HG03159 (cell line): ENCODE measurements around the gene ZNF865.
A peak's percentile ranks its signal among the peaks of the same experiment; 100 is the strongest.
"Not testable (repeated sequence)": the region's sequence is repeated elsewhere in the genome, so short reads cannot be mapped to it uniquely, and the experiment has no call there.

Experiments
- ATAC-seq: cut with Tn5 transposase; IDR thresholded peaks from one replicate; pipeline ENCODE4 v1.9.1; 2021; ENCODE audit warnings: mild to moderate bottlenecking, moderate library complexity; ENCODE audit not compliant: unreplicated experiment

The ZNF865 gene

DNA sequence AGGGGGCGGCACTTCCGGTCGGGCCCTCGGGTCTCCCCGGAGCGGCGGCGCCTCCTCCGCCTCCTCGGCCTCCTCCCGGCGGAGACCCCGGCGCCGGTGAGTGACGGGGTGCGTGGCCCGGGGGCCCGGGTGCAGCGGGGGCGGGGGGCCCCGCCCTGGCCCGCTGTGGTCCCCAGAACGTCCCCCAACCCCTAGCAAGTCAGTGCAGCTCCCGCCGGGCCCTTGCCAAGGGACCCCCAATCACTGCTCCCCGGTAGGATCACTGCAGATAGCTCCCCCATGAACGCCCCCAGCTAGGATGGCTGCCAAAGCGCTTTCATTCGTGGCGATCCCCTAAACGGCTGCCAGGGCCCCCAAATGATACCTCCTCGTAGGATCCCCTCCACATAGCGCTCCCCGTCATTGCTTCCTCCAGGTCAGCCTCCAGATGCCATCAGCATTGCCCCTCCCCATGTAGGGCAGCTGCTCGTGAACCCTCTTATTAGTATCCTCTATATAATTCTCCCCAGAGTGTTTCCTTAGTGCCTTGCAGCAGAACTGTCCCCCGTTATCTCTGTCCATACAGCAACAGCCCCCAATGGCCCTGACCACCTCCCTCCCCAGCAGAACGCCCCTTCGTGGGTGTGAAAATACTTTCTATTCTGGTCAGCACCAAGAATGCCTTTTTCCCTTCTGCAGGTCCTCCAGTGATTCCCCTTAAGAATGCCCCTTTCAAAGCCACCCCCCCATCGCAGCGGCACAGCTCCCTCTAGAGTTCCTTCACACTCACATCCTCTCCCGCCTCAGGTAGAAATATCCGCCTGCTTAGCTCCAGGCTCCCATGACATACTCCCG lies at the start of gene ZNF865:
TSS of gene ZNF865 (plus strand) at position 11 of the 834 bp plus-strand sequence. CDS start 7,972 bp downstream, outside the sequence.
- peak; percentile 34 for ATAC-seq

DNA sequence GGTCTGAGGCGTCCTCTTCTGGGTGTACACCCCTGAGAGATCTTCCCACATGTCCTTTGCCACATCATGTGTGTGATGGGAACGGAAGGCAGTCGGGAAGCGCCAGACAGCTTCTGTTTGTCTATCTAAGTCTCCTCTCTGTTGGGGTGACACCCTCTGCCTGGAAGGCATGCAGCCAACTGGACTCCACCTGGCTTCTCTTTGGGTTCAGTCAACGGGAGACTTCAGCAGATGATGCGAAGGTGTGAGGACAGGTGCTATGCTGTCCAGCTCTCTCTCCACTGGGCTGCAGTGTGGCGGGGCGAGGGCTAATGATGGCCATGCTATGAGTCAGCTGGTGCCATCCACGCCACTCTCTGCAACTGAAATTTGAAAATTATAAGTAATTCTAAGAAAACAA lies 45.8 kb upstream of the ZNF865 start:
- no peak for ATAC-seq

DNA sequence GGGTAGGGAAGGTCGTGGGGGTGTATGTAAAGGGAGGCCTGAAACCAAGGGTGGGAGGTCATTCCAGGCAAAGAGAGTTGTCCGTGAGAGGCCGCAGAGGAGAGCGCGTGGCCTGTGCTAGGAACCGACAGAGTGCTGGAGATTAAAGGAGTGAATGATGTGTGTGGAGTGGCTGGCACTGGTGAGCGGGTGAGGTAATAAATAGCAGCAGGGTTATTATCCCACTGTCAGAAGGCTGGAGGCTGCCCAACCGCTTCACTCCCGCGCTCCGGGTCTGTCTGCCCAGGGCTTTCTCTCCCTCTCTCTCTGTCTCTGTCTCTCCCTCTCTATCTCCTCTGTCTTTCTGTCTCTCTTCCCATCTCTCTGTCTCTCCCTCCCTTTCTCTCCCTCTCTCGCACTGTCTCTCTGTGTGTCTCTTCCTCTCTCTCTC lies 42.2 kb upstream of the ZNF865 start:
- ATAC-seq = no peak

GRCh38 chr19:55566823-55567222 lies 38.6 kb upstream of the ZNF865 start:
- no peak for ATAC-seq

- no peak for ATAC-seq
These were observed 37.6 kb upstream of the ZNF865 start for GRCh38 chr19:55567708-55568328.

DNA sequence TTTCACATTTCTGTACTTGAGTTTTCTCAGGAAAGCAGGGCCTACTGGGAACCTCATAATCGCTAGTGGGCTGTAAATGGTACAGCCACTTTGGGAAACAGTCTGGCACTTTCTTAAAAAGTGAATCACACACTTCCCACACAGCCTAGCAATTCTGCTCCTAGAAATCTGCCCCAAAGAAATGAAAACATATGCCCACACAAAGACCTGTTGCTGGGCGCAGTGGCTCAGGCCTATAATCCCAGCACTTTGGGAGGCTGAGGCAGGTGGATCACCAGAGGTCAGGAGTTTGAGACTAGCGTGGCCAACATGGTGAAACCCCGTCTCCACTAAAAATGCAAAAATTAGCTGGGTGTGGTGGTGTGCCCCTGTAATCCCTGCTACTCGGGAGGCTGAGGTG lies 36.0 kb upstream of the ZNF865 start:
- ATAC-seq = not testable (repeated sequence)

DNA sequence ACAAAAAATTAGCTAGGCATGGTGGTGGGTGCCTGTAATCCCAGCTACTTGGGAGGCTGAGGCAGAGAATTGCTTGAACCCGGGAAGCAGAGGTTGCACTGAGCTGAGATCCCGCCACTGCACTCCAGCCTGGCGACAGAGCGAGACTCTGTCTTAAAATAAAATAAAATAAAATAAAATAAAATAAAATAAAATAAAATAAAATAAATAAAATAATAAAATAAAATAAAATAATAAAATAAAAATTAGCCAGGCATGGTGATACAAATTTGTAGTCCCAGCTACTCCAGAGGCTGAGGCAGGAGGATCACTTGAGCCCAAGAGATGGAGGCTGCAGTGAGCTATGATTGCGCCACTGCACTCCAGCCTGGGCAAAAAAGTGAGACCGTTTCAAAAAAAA lies 31.5 kb upstream of the ZNF865 start:
- not testable (repeated sequence) for ATAC-seq

DNA sequence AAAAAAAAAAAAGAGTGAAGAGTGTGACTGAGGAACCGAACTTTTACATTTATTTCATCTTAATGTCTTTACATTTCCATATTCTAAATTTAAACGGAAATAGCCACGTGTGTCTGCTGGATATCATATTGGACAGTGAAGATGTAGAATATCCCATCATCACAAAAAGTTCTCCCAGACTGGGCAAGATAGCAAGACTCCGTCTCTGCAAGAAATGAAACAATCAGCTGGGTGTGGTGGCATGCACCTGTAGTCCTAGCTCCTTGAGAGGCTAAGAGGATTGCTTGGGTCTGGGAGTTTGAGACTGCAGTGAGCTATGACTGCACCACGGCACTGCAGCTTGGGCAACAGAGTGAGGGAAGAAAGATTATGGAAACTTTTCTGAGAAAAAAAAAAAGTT lies 28.7 kb upstream of the ZNF865 start:
- ATAC-seq = no peak

DNA sequence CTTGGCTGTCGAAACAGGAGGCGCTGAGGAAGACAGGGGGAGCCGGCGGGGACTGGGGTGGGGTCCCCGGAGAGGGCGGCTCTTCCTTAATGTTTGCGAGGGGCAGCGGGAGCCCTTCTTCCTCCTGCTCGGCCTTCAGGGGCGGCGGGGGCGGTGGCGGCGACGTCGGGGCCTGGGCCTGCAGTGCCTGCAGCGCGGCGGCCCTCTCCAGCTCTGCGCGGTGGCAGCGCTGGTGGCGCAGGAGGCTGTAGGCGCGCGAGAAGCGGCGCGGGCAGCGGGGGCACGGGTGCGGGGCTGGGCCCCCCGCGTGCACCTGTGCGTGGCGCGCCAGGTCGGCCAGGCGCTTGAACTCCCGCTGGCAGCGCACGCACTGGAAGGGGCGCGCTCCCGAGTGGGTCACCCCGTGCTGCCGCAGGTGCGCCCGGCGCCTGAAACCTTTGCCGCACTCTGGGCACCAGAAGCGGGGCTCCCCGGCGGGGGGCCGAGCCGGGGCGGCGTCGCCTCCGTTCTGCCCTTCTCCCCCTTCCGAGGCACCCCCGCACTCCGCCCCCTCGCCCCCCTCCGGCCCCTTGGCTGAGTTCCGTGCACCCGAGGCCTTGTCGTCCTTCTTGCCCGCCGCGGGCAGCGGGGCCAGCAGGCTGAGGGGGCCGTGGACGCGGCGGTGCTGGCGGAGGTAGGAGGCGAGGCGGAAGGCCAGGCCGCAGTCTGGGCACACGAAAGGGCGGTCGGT lies 27.3 kb upstream of the ZNF865 start:
- no peak for ATAC-seq

GRCh38 chr19:55578761-55579747 lies 26.4 kb upstream of the ZNF865 start:
- ATAC-seq = no peak

DNA sequence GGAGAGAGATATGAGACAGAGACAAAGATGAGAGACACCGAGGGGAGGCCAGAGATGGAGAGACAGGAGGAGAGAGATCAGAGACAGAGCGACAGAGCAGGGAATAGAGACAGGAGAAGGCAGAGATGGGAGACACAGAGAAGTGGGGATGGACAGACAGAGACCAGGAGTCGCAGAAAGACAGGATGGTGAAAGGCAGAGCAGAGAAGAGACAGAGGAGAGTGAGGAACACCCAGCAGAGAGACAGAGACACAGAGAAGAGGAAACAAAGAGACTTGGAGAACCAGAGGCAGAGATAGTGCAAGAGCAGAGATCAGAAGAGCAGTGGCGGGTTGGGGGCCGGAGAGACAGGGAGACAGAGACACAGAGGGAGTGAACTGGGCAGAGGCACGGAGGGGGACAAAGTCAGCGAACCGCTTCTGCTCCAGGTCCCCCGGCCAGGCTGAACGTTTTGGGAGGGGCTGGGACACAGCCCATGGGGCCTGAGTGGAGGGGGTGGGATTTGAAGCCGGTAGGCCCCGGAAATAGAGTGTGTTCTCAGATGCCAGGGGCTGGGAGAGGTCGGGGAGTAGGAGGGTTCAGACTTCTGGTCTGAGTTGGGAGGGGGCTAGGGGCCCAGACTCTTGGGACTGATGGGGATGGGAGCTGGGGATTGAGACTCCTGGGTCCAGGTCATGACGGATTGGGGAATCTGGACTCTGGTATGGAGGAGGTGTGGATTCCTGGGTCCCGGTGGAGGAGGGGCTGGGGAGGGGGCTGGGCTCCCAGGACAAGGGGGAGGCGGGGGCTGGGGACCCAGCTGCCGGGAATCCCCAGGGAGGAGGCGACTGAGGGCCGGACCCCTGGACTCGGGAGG lies 25.5 kb upstream of the ZNF865 start:
- ATAC-seq = no peak

GRCh38 chr19:55580628-55581144 lies 24.8 kb upstream of the ZNF865 start, which contains the start of gene ZNF579:
ZNF579 (minus strand) TSS chr19:55580848; CDS start chr19:55579639, 1,209 bp downstream.
- ATAC-seq = no peak

DNA sequence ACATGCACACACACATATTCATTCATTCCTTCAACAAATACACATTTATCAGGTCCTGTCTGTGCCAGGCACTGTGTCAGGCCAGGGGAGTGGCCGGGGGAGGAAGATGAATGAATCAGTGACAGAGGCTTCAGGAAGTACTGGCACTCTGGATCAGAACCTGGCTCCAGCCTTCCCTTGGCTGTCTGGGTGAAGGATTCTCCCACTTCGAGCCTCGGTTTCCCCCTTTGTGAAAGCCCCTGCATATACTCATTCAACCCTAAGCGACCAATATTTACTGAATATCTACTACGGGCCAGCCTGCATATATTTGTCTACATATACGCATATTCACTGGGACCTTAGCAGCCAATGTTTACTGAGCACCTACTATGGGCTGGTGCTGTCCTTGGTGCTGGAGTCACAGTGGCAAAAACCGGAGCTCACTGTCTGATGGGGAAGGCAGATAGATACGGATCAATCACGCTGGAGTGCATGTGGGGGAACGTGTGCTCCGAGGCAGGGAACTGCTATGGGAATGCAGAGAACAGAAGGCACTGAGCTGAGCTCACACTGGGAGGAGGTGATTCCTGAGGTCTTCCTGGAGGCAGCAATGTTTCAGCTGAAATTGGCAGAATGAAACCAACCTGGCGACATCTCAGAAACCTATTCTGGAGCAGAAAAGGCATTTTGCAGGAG lies 24.2 kb upstream of the ZNF865 start:
- ATAC-seq = no peak

GRCh38 chr19:55581823-55582223 lies 23.6 kb upstream of the ZNF865 start:
- no peak for ATAC-seq

- not testable (repeated sequence) for ATAC-seq
These were observed 23.2 kb upstream of the ZNF865 start for GRCh38 chr19:55582284-55582683.

- not testable (repeated sequence) for ATAC-seq
These were observed 21.6 kb upstream of the ZNF865 start for GRCh38 chr19:55583897-55584296.

GRCh38 chr19:55584871-55585270 lies 20.6 kb upstream of the ZNF865 start:
- no peak for ATAC-seq

GRCh38 chr19:55585658-55586339 lies 19.6 kb upstream of the ZNF865 start:
- ATAC-seq = no peak
